Lung (tissue), 12 donors: ENCODE measurements around the gene KRT3. TPM values are rescaled to one million over a fixed set of nuclear protein-coding genes. Genes with fewer than 3 reads are reported as not detected.

Experiments
- ATAC-seq: fragments of 200-7000 bp; cut with Tn5 transposase; one replicate; pipeline ENCODE4 v1.9.1; 2020; ENCODE audit warnings: moderate number of reproducible peaks; ENCODE audit not compliant: insufficient read depth, low FRiP score
- DNase-seq, 3 donors: peaks; one replicate each; pipeline ENCODE4 v3.0.0-alpha.2; 2013 to 2017
- H3K27ac ChIP-seq, 2 donors: one replicate each; pipeline ENCODE4 v1.5.1; 2013; ENCODE audit warnings: mild to moderate bottlenecking in 2 of 2, moderate library complexity in 2 of 2, control low read depth in 1 of 2, inconsistent platforms in 1 of 2, low read depth in 1 of 2, low read length in 1 of 2
- H3K27me3 ChIP-seq, 3 donors: one replicate each; pipeline ENCODE4 v1.5.1; 2013; ENCODE audit warnings: low read length in 2 of 3; ENCODE audit not compliant: control insufficient read depth in 3 of 3, insufficient read depth in 3 of 3
- H3K36me3 ChIP-seq, 4 donors: one replicate each; pipeline ENCODE4 v1.5.1; 2013; ENCODE audit warnings: low read length in 4 of 4, mild to moderate bottlenecking in 1 of 4, moderate library complexity in 1 of 4; ENCODE audit not compliant: control insufficient read depth in 4 of 4, insufficient read depth in 4 of 4
- H3K4me1 ChIP-seq, 5 donors: one replicate each; pipeline ENCODE4 v1.5.1; 2013; ENCODE audit warnings: low read length in 5 of 5, mild to moderate bottlenecking in 2 of 5, moderate library complexity in 1 of 5; ENCODE audit not compliant: control insufficient read depth in 5 of 5, insufficient read depth in 5 of 5
- H3K4me3 ChIP-seq: one replicate; pipeline ENCODE4 v1.5.1; 2013; ENCODE audit warnings: mild to moderate bottlenecking, control low read depth, moderate library complexity
- H3K9ac ChIP-seq, 2 donors: one replicate each; pipeline ENCODE4 v1.5.1; 2013; ENCODE audit warnings: low read length in 2 of 2, control low read depth in 1 of 2; ENCODE audit not compliant: insufficient read depth in 1 of 2
- H3K9me3 ChIP-seq, 4 donors: one replicate each; pipeline ENCODE4 v1.5.1; 2013; ENCODE audit warnings: low read length in 3 of 4, mild to moderate bottlenecking in 1 of 4, moderate library complexity in 1 of 4; ENCODE audit not compliant: control insufficient read depth in 4 of 4, insufficient read depth in 3 of 4
- CTCF ChIP-seq: IDR thresholded peaks from 2 replicates; pipeline ENCODE4 v1.5.1; 2012; ENCODE audit warnings: mild to moderate bottlenecking; ENCODE audit errors: control extremely low read depth, extremely low read depth
- WGBS, 2 donors: extraction: QIAGEN DNeasy Blood & Tissue Kit; methylation state at CpG; one replicate each; pipeline ENCODE4 v1.1.7; 2013; 5-methylcytosine and 5-hydroxymethylcytosine counted together
- polyA plus RNA-seq, 2 donors: library from polyadenylated mRNA; stranded (reverse); fragments of 200-250 nt; gene quantifications; one replicate each; pipeline ENCODE4 v1.2.1, GENCODE V29; 2013
- total RNA-seq, 2 donors: library from RNA; depleted of rRNA in 1 of 2; stranded (reverse); fragments of >200 nt in 1 of 2; gene quantifications; one replicate each; pipeline ENCODE4 v1.2.1, GENCODE V29; 2014 to 2021
- donor health status: control.
- donor health status: control.
- donor health status: Bipolar disorder and iron deficiency.
- donor health status: healthy.
- donor health status: DM: yes; HTN: yes; CAD: no.

The KRT3 gene
- total and polyA plus RNA-seq, 4 donors = not detected

GRCh38 chr12:52826611-52827498 is 30.9 kb upstream of the KRT3 start:
- Histone ChIP-seq H3K4me1 (peaks cover 0 to 5% (median 0%) of the 10 kb centered on the region in 5 donors), H3K4me3 (no peak overlapping the region), H3K36me3 (no peaks in the 10 kb centered on the region), H3K27ac (no peak overlapping the region), H3K9ac (no peak overlapping the region), H3K9me3 (peaks cover 0 to 3% (median 0%) of the 10 kb centered on the region in 4 donors), H3K27me3 (peaks cover 0 to 29% (median 3%) of the 10 kb centered on the region in 3 donors)
- 89 to 91% methylated on average over 11 of the region's 11 CpGs for WGBS, 2 donors
- ATAC-seq (no peak), DNase-seq (peak in 1 of 3 donors; percentile 3)
- TF ChIP-seq CTCF = no peak

- 72 to 79% methylated on average over 4 of the region's 4 CpGs for WGBS, 2 donors
- no peak for TF ChIP-seq CTCF
Measured at GRCh38 chr12:52825961-52826360, 30.0 kb upstream of the KRT3 start.

DNA sequence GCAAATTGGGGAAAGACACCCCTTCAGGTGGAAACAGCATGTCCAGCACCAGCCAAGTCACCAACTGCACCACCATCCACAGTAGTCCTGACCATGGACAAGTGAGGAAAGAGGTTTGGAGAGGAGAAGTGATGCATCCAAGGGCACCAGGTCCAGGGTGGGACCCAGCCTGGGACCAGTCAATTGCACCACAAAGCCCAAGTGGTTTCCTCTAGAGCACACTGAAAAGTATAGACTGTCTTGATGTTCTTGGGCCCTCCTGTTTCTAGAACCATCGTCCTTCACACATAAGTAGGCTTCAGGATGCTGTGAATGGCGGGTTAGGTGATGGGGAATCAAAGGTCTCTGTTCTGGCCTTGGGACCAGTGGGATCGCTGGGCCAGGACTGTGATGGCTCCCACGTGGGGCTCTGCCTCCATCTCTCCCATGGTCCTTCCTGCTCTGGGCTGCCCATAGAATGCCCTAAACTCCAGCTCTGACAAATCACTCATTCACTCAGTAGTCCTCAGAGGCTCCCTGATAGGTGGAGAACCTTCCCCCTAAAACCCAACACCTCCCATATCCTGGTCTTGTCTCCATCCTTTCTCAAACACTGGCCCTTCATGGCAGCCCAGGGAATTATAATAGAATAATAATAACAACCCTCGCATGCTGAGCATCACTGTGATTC is 29.0 kb upstream of the KRT3 start:
- WGBS, 2 donors = 88 to 94% methylated on average over 5 of the region's 5 CpGs
- Histone ChIP-seq H3K36me3 (no peaks in the 10 kb centered on the region), H3K27me3 (peaks cover 3 to 32% (median 3%) of the 10 kb centered on the region in 3 donors)

More at GRCh38 chr12:52825961-52826360, 30.0 kb upstream of the KRT3 start:
- Histone ChIP-seq H3K27ac (no peak overlapping the region), H3K9ac (no peak overlapping the region), H3K9me3 (peaks cover 0 to 3% (median 0%) of the 10 kb centered on the region in 4 donors), H3K36me3 (no peaks in the 10 kb centered on the region), H3K27me3 (peaks cover 3 to 32% (median 3%) of the 10 kb centered on the region in 3 donors), H3K4me1 (peaks cover 0 to 5% (median 0%) of the 10 kb centered on the region in 5 donors), H3K4me3 (no peak overlapping the region)
- ATAC-seq (no peak), DNase-seq (no peak)

More for the DNA sequence above, 29.0 kb upstream of the KRT3 start:
- H3K9me3 ChIP-seq = peaks cover 0 to 3% (median 0%) of the 10 kb centered on the region in 4 donors
- H3K4me1 ChIP-seq = peaks cover 0 to 5% (median 0%) of the 10 kb centered on the region in 5 donors
- H3K4me3 ChIP-seq = no peak overlapping the region
- DNase-seq = no peak
- ATAC-seq = no peak
- H3K9ac ChIP-seq = no peak overlapping the region
- no peak for TF ChIP-seq CTCF
- no peak overlapping the region for H3K27ac ChIP-seq
